Neural crest cell (in vitro differentiated cells): ENCODE data around the gene ZNF814. TPM values are rescaled to one million over a fixed set of nuclear protein-coding genes. Genes with fewer than 3 reads are reported as not detected.
"Not testable (repeated sequence)": the region's sequence is repeated elsewhere in the genome, so short reads cannot be mapped to it uniquely, and the experiment has no call there.

Experiments used
- DNase-seq: peaks from one replicate; pipeline ENCODE4 v3.0.0; 2021; ENCODE audit warnings: low read depth, mixed read lengths, low spot score
- H3K27ac Mint-ChIP-seq: one replicate; pipeline ENCODE4 v1.8.0; 2021; ENCODE audit warnings: mild to moderate bottlenecking, mixed read lengths; ENCODE audit not compliant: unreplicated experiment
- H3K27me3 Mint-ChIP-seq: 2 replicates; pipeline ENCODE4 v1.8.0; 2021; ENCODE audit warnings: low read depth, mild to moderate bottlenecking, mixed read lengths
- H3K36me3 Mint-ChIP-seq: 2 replicates; pipeline ENCODE4 v1.8.0; 2021; ENCODE audit warnings: low read depth, mild to moderate bottlenecking, mixed read lengths
- H3K4me1 Mint-ChIP-seq: 2 replicates; pipeline ENCODE4 v1.8.0; 2021; ENCODE audit warnings: mixed read lengths
- H3K4me3 Mint-ChIP-seq: one replicate; pipeline ENCODE4 v1.8.0; 2021; ENCODE audit warnings: mild to moderate bottlenecking, mixed read lengths
- H3K9me3 Mint-ChIP-seq: 2 replicates; pipeline ENCODE4 v1.8.0; 2021; ENCODE audit warnings: mixed read lengths
- CTCF ChIP-seq: fragments of 200-600 bp; sonication (generic); conservative IDR thresholded peaks from 2 replicates; pipeline ENCODE4 v1.5.0; 2021; ENCODE audit warnings: antibody characterized with exemption, mild to moderate bottlenecking
- total RNA-seq: library from RNA; stranded (reverse); gene quantifications from 2 replicates; pipeline ENCODE4 v1.2.1, GENCODE V29; 2021

ZNF814 gene
- total RNA-seq, 1 donor from 2014 or later, result 44.3 TPM

- Mint-ChIP-seq H3K9me3 (peaks cover 4% of the 10 kb centered on the region), H3K4me1 (peaks cover 26% of the 10 kb centered on the region), H3K27ac (no peak overlapping the region), H3K4me3 (peak overlapping the region; percentile 93), H3K27me3 (no peaks in the 10 kb centered on the region), H3K36me3 (peaks cover 54% of the 10 kb centered on the region)
- DNase-seq, result no peak
- no peak for TF ChIP-seq CTCF
Measured at GRCh38 chr19:57914531-57914930, 25.7 kb upstream of the ZNF814 start.

- Mint-ChIP-seq H3K4me1 (peaks cover 4% of the 10 kb centered on the region), H3K27ac (no peak overlapping the region), H3K36me3 (peaks cover 43% of the 10 kb centered on the region), H3K4me3 (no peak overlapping the region), H3K9me3 (no peaks in the 10 kb centered on the region), H3K27me3 (no peaks in the 10 kb centered on the region)
- TF ChIP-seq CTCF, result no peak
- no peak for DNase-seq
Measured at GRCh38 chr19:57907394-57907793, 18.6 kb upstream of the ZNF814 start.

- DNase-seq, result no peak
- Mint-ChIP-seq H3K9me3 (no peaks in the 10 kb centered on the region), H3K27ac (no peak overlapping the region), H3K4me3 (no peak overlapping the region), H3K4me1 (peaks cover 4% of the 10 kb centered on the region), H3K27me3 (no peaks in the 10 kb centered on the region), H3K36me3 (peaks cover 25% of the 10 kb centered on the region)
- TF ChIP-seq CTCF, result no peak
Measured at GRCh38 chr19:57905258-57905657, 16.4 kb upstream of the ZNF814 start.

GRCh38 chr19:57903618-57904184 is 14.9 kb upstream of the ZNF814 start:
- no peak for DNase-seq
- Mint-ChIP-seq H3K4me3 (no peak overlapping the region), H3K9me3 (no peaks in the 10 kb centered on the region), H3K36me3 (peaks cover 20% of the 10 kb centered on the region), H3K27ac (no peak overlapping the region), H3K27me3 (no peaks in the 10 kb centered on the region), H3K4me1 (peaks cover 4% of the 10 kb centered on the region)
- TF ChIP-seq CTCF, result no peak

GRCh38 chr19:57900311-57900710 is 11.5 kb upstream of the ZNF814 start:
- Mint-ChIP-seq H3K36me3 (peaks cover 2% of the 10 kb centered on the region), H3K27me3 (no peaks in the 10 kb centered on the region), H3K9me3 (no peaks in the 10 kb centered on the region), H3K4me1 (peaks cover 4% of the 10 kb centered on the region), H3K4me3 (no peak overlapping the region), H3K27ac (no peak overlapping the region)
- no peak for DNase-seq
- TF ChIP-seq CTCF, result no peak

- peaks cover 27% of the 10 kb centered on the region for H3K4me1 Mint-ChIP-seq
- DNase-seq, H3K9me3 Mint-ChIP-seq, H3K27ac Mint-ChIP-seq, H3K27me3 Mint-ChIP-seq: not testable (repeated sequence)
- peaks cover 28% of the 10 kb centered on the region for H3K36me3 Mint-ChIP-seq
- peak overlapping the region; percentile 12 for H3K4me3 Mint-ChIP-seq
Measured at GRCh38 chr19:57890706-57891105, 1.9 kb upstream of the ZNF814 start.
